ENCODE measurements around the gene CCP110. TPM values are rescaled to one million over a fixed set of nuclear protein-coding genes. Genes with fewer than 3 reads are reported as not detected.

Gene CCP110
- total and polyA plus RNA-seq, 2 of the 13 experiments (the other 11 are each of a cell fraction or from before 2014, with no cell fraction given) = 10.0 to 11.1 TPM

DNA sequence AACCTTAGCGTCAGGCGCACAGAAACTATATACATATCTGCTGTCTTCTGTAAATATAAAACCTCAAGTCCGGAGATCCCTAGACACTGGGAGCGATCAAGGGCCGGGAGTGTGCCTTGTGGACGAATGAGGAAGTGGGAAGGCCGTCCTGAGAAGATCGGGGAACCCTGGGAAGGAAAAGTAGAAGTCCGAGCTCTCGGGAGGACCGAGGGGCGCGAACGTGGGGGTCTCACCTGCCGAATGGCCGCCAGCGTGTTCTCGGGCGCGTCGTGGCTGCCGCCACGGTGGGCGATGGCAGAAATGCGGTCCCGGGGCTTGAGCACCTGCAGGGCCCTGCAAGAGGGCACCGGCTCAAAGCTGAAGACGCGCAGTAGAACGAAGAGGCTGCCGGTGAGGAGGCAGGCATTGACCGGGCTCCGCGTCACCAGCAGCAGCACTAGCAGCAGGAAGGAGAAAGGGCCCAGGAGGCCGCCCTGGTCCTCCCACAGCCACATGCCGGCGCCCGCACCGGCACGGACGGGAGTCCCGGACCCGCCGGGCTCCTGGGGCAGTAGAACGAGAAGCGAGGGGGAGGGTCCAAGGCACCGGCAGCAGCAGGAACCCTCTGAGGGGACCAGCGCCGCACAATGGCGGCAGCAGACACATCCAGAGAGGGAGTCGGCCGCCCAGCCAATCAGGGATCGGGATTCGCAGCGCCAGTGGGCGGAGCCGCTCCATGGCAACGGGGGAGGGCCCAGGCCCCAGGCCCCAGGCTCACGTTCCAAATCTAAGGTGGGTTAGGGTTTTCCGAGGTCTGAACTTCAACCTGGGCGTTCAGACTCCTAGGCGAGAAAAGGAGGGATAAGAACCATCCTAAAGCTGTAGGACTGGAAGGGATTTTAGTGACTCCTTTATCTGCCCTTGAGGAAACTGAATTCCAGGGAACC lies 2.0 kb upstream of the CCP110 start, which contains the start of gene GDE1 (continued):
- TF ChIP-seq FOXP4 (CRISPR knock-in tag; IDR thresholded peaks at IDR 0.05) (peak; percentile 30; the same call in 1 of the 2 replicates), ZNF781 (CRISPR knock-in tag; IDR thresholded peaks at IDR 0.05; ENCODE audit: borderline replicate concordance, not compliant biosample characterization) (peak; percentile 77), SMAD9 (CRISPR knock-in tag; IDR thresholded peaks at IDR 0.05) (peak; percentile 87; the same call in 1 of the 2 replicates), ELF4 (CRISPR knock-in tag; IDR thresholded peaks at IDR 0.05; ENCODE audit: borderline replicate concordance) (0 out of 2 replicates have a peak, but pooled peaks have one; percentile 64), DRAP1 (CRISPR knock-in tag; IDR thresholded peaks at IDR 0.05) (peak; percentile 81), MTA1 (CRISPR knock-in tag; IDR thresholded peaks at IDR 0.05; ENCODE audit: borderline replicate concordance) (peak; percentile 96; the same call in 1 of the 2 replicates), GLI4 (CRISPR knock-in tag; IDR thresholded peaks at IDR 0.05; ENCODE audit: borderline replicate concordance) (peak; percentile 95; the same call in 1 of the 2 replicates), SOX6 (IDR thresholded peaks at IDR 0.05) (no peak), SOX6 (CRISPR knock-in tag; IDR thresholded peaks at IDR 0.05) (peak; percentile 70), ZNF616 (CRISPR knock-in tag; IDR thresholded peaks at IDR 0.05; ENCODE audit: low read depth) (0 out of 2 replicates have a peak, but pooled peaks have one; percentile 80), SATB2 (CRISPR knock-in tag; IDR thresholded peaks at IDR 0.05) (peak; percentile 52; the same call in 1 of the 2 replicates), ETS1 (CRISPR knock-in tag; IDR thresholded peaks at IDR 0.05) (no peak), POLR2G (IDR thresholded peaks at IDR 0.05; ENCODE audit: low read depth, low read length) (peak; percentile 96), NPAS2 (CRISPR knock-in tag; IDR thresholded peaks at IDR 0.05; ENCODE audit: borderline replicate concordance) (no peak), ZNF879 (CRISPR knock-in tag; IDR thresholded peaks at IDR 0.05) (no peak)
- TF ChIP-seq, protein P1, sequence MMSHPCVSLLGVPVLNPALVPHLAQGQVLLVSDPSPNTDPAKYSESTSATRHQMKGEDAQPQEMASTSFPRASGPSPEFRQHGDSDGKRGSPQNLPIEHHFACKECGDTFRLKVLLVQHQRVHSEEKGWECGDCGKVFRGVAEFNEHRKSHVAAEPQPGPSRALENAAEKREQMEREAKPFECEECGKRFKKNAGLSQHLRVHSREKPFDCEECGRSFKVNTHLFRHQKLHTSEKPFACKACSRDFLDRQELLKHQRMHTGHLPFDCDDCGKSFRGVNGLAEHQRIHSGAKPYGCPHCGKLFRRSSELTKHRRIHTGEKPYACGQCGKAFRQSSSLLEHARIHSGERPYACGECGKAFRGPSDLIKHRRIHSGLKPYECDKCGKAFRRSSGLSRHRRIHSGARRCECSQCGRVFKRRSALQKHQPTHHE (CRISPR knock-in tag; IDR thresholded peaks at IDR 0.05; ENCODE audit: borderline replicate concordance) = 0 out of 2 replicates have a peak, but pooled peaks have one; percentile 40
- TF ChIP-seq, protein P2, sequence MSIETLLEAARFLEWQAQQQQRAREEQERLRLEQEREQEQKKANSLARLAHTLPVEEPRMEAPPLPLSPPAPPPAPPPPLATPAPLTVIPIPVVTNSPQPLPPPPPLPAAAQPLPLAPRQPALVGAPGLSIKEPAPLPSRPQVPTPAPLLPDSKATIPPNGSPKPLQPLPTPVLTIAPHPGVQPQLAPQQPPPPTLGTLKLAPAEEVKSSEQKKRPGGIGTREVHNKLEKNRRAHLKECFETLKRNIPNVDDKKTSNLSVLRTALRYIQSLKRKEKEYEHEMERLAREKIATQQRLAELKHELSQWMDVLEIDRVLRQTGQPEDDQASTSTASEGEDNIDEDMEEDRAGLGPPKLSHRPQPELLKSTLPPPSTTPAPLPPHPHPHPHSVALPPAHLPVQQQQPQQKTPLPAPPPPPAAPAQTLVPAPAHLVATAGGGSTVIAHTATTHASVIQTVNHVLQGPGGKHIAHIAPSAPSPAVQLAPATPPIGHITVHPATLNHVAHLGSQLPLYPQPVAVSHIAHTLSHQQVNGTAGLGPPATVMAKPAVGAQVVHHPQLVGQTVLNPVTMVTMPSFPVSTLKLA (IDR thresholded peaks at IDR 0.05) = no peak
- TF ChIP-seq, protein P3, sequence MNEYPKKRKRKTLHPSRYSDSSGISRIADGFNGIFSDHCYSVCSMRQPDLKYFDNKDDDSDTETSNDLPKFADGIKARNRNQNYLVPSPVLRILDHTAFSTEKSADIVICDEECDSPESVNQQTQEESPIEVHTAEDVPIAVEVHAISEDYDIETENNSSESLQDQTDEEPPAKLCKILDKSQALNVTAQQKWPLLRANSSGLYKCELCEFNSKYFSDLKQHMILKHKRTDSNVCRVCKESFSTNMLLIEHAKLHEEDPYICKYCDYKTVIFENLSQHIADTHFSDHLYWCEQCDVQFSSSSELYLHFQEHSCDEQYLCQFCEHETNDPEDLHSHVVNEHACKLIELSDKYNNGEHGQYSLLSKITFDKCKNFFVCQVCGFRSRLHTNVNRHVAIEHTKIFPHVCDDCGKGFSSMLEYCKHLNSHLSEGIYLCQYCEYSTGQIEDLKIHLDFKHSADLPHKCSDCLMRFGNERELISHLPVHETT (CRISPR knock-in tag; conservative IDR thresholded peaks at IDR 0.05) = peak; percentile 92
